Mesothelial cell of epicardium (in vitro differentiated cells): ENCODE results near the gene ACP2. TPM values are rescaled to one million over a fixed set of nuclear protein-coding genes. Genes with fewer than 3 reads are reported as not detected.

ENCODE experiments used
- DNase-seq, 2 experiments: peaks; one replicate each; pipeline ENCODE4 v3.0.0; 2021; ENCODE audit warnings: low spot score in 2 of 2; ENCODE audit not compliant: unreplicated experiment in 2 of 2
- H3K27ac Mint-ChIP-seq: 2 replicates; pipeline ENCODE4 v1.8.0; 2021; ENCODE audit warnings: mixed read lengths
- H3K27me3 Mint-ChIP-seq: 2 replicates; pipeline ENCODE4 v1.8.0; 2021; ENCODE audit warnings: low read depth, mixed read lengths
- H3K36me3 Mint-ChIP-seq: 2 replicates; pipeline ENCODE4 v1.8.0; 2021; ENCODE audit warnings: mixed read lengths
- H3K4me1 Mint-ChIP-seq: 2 replicates; pipeline ENCODE4 v1.8.0; 2021; ENCODE audit warnings: mixed read lengths
- H3K4me3 Mint-ChIP-seq: 2 replicates; pipeline ENCODE4 v1.8.0; 2021; ENCODE audit warnings: mild to moderate bottlenecking, moderate library complexity, mixed read lengths
- H3K9me3 Mint-ChIP-seq: 2 replicates; pipeline ENCODE4 v1.8.0; 2021; ENCODE audit warnings: mixed read lengths
- total RNA-seq: library from RNA; stranded (reverse); gene quantifications from 3 replicates; pipeline ENCODE4 v1.2.1, GENCODE V29; 2021
- TF ChIP-seq, protein P1 (sequence below): fragments of 200-600 bp; sonication (generic); IDR thresholded peaks from one replicate; pipeline ENCODE4 v1.5.0; 2021; ENCODE audit warnings: antibody characterized with exemption; ENCODE audit not compliant: unreplicated experiment

ACP2 gene
- total RNA-seq, 1 donor from 2014 or later: 38.1 TPM

DNA sequence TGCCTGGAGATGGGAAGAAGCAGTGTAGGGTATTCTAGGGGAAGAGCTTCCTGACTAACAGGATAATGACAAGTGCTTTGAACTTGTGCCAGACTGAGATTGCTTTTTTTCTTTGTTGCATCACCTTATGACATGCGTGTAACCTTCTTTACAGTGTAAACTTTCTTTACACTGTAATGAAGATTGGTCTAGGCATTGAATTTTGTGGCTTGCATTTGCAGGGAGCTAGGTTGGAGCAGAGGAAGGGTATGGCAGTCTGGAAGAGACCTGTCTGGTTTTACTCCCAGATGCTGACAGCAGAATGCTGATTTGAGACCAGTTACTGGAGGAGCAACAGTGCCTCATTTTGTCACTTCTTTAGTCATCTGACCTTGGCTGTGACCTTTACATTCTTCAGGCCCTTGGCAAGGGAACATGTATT is 28.2 kb downstream of the ACP2 start:
- Mint-ChIP-seq H3K9me3 (no peaks in the 10 kb centered on the region), H3K4me1 (peaks cover 32% of the 10 kb centered on the region), H3K36me3 (peaks cover 25% of the 10 kb centered on the region), H3K4me3 (no peak overlapping the region), H3K27ac (peak overlapping the region; percentile 75), H3K27me3 (no peaks in the 10 kb centered on the region)
- TF ChIP-seq, protein P1, sequence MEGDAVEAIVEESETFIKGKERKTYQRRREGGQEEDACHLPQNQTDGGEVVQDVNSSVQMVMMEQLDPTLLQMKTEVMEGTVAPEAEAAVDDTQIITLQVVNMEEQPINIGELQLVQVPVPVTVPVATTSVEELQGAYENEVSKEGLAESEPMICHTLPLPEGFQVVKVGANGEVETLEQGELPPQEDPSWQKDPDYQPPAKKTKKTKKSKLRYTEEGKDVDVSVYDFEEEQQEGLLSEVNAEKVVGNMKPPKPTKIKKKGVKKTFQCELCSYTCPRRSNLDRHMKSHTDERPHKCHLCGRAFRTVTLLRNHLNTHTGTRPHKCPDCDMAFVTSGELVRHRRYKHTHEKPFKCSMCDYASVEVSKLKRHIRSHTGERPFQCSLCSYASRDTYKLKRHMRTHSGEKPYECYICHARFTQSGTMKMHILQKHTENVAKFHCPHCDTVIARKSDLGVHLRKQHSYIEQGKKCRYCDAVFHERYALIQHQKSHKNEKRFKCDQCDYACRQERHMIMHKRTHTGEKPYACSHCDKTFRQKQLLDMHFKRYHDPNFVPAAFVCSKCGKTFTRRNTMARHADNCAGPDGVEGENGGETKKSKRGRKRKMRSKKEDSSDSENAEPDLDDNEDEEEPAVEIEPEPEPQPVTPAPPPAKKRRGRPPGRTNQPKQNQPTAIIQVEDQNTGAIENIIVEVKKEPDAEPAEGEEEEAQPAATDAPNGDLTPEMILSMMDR: no peak
- no peak for DNase-seq

DNA sequence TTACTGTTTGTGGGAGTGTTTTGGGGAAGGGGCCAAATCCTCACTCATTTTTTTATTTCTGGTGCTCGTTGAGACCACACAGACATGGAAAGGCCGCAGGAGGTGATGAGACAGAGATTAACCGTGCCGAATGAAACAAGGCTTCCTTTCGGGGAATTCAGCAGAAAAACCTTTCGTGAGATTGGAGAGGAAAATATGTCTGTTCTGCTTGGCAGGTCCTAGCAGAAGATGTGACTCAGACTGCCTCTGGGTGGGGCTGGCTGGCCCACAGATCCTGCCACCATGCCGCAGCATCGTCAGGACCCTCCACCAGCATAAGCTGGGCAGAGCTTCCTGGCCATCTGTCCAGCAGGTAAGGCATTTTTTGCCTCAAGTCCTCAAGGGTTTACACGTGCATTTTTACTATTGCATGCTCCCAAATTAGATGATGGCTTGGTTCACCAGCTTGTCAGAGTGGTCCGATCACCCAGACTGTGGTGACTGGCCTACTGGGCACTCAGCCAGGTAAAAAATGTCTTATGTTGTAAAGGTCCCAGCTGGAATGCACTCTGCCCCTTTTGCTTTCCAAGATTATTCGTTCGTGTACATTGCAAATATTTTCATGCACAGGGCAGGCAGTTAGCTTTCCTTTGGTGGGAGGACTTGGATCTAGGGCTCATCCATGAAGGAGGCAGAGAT is 32.4 kb downstream of the ACP2 start:
- H3K9me3 Mint-ChIP-seq: no peaks in the 10 kb centered on the region
- TF ChIP-seq, protein P1: no peak
- no peaks in the 10 kb centered on the region for H3K27me3 Mint-ChIP-seq
- peak overlapping the region; percentile 89 for H3K4me3 Mint-ChIP-seq
- H3K27ac Mint-ChIP-seq: peak overlapping the region; percentile 95
- peak in 1 of 2 experiments; percentile 41 for DNase-seq
- peaks cover 14% of the 10 kb centered on the region for H3K36me3 Mint-ChIP-seq
- H3K4me1 Mint-ChIP-seq: peaks cover 39% of the 10 kb centered on the region

DNA sequence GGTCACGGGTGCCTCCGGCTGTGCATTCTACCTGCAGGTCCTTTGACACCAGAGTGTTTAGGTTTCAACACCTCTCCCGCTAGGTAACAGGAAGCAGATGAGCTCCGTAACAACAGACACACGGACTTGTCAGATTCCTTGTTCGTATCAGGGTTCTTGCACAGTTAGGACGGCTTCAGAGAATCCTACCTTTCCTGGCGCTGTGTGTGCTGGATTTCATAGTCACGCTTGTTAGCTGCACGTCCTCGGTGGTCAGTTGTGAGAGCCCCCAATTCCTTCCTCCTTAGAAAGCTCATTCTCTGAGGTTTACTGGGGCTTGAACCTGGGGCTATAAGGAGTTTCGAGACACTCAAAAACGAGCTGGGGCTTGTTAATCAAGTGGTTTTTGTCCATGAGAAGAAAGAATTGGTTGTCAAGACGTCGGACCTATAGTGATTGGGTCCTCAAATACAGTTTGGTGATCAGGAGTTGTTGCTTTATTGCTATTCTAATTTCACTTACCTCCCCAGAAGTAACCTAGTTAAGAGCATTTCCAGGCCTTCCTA is 33.2 kb downstream of the ACP2 start:
- DNase-seq: no peak
- Mint-ChIP-seq H3K36me3 (peaks cover 12% of the 10 kb centered on the region), H3K27me3 (no peaks in the 10 kb centered on the region), H3K9me3 (no peaks in the 10 kb centered on the region), H3K27ac (peak overlapping the region; percentile 95), H3K4me1 (peaks cover 37% of the 10 kb centered on the region), H3K4me3 (peak overlapping the region; percentile 89)
- TF ChIP-seq, protein P1: no peak

DNA sequence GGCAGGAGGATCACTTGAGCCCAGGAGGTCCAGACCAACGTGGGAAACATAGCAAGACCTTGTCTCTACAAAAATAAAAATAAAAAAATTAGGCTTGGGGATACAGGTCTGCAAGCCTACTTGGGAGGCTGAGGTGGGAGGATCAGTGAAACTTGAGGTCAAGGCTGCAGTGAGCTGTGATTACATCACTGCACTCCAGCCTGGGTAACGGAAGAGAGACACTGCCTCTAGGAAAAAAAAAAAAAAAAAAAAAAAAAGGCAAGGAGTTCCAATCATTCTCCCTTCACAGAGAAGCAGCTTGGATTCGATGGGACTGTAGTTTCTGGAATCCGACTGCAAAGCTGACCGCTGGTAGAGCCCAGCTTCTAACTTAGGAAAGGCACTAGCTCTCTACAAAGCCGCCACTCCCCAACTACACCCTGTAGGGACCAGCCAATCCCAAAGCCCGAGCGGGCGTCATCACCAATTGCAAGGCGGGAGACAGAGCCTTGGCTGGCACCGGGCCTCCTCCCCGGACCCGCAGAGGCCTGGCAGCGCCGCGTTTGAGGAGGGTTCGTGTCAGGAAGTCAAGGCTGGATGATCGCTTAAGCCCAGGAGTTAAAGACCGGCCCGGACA is 34.6 kb downstream of the ACP2 start:
- peak overlapping the region; percentile 90 for H3K27ac Mint-ChIP-seq
- peak overlapping the region; percentile 68 for H3K4me3 Mint-ChIP-seq

DNA sequence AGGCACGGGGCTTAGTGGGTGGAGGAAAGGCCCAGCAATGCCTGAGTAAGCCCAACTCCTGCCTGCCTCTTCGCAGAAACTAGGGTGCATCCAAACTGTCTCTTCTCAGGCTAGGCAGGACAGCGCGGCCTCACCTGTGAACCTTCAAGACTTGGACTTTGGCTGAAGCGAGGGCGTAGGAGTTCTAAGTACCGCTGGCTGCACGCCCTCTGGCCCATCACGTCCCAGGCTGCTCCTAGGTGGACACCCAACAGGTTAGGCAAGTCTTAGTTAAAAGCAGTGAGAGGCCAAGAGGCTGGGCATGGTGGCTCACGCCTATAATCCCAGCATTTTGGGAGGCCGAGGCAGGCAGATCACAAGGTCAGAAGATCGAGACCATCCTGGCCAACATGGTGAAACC is 35.7 kb downstream of the ACP2 start:
- Mint-ChIP-seq H3K36me3 (peaks cover 2% of the 10 kb centered on the region), H3K4me3 (no peak overlapping the region), H3K27ac (no peak overlapping the region), H3K27me3 (no peaks in the 10 kb centered on the region), H3K9me3 (no peaks in the 10 kb centered on the region), H3K4me1 (peaks cover 25% of the 10 kb centered on the region)
- TF ChIP-seq, protein P1: no peak
- DNase-seq: no peak

More for the DNA sequence above, 34.6 kb downstream of the ACP2 start:
- Mint-ChIP-seq H3K9me3 (no peaks in the 10 kb centered on the region), H3K4me1 (peaks cover 31% of the 10 kb centered on the region), H3K36me3 (peaks cover 8% of the 10 kb centered on the region), H3K27me3 (no peaks in the 10 kb centered on the region)
- TF ChIP-seq, protein P1: no peak
- no peak for DNase-seq
